SU-DHL-6 (cell line): ENCODE data around the gene ILDR2.

Experiments
- H2AFZ ChIP-seq: fragments of 200-600 bp; sonication (generic); 2 replicates; pipeline ENCODE4 v1.6.1; 2014; ENCODE audit warnings: low read depth, mild to moderate bottlenecking, moderate library complexity, mixed read lengths, antibody characterized with exemption, low read length; ENCODE audit not compliant: severe bottlenecking
- H3F3A ChIP-seq: fragments of 200-600 bp; shearing (Covaris generic); 2 replicates; pipeline ENCODE4 v1.6.0; 2016; ENCODE audit warnings: antibody characterized with exemption, mild to moderate bottlenecking; ENCODE audit not compliant: insufficient read depth
- H3K27ac ChIP-seq: fragments of 200-600 bp; sonication (generic); 2 replicates; pipeline ENCODE4 v1.5.1; 2016; ENCODE audit warnings: low read depth, mild to moderate bottlenecking, low read length, moderate library complexity, mixed read lengths
- H3K27me3 ChIP-seq: fragments of 200-600 bp; sonication (generic), shearing (Covaris generic); 2 replicates; pipeline ENCODE4 v1.6.0; 2014; ENCODE audit warnings: mild to moderate bottlenecking, low read length
- H3K36me3 ChIP-seq: fragments of 200-600 bp; sonication (generic); 2 replicates; pipeline ENCODE4 v1.6.1; 2014; ENCODE audit warnings: mild to moderate bottlenecking, low read length, mixed read lengths
- H3K4me2 ChIP-seq: fragments of 300-600, 200-600 bp; shearing (Covaris generic), sonication (generic); 2 replicates; pipeline ENCODE4 v1.6.0; 2014; ENCODE audit warnings: low read length, low read depth, mild to moderate bottlenecking; ENCODE audit not compliant: poor library complexity, severe bottlenecking
- H3K4me3 ChIP-seq: fragments of 200-600 bp; sonication (generic); 2 replicates; pipeline ENCODE4 v1.5.1; 2014; ENCODE audit warnings: antibody characterized with exemption, low read length, mild to moderate bottlenecking, mixed read lengths; ENCODE audit not compliant: insufficient read depth, poor library complexity, severe bottlenecking
- H3K79me2 ChIP-seq: fragments of 200-600 bp; sonication (generic); 2 replicates; pipeline ENCODE4 v1.6.1; 2014; ENCODE audit warnings: mild to moderate bottlenecking, low read length, moderate library complexity; ENCODE audit not compliant: insufficient read depth
- H3K9ac ChIP-seq: fragments of 200-600 bp; sonication (generic); 2 replicates; pipeline ENCODE4 v1.7.0; 2014; ENCODE audit warnings: mild to moderate bottlenecking, low read length
- H3K9me2 ChIP-seq: fragments of 200-600 bp; sonication (generic); replicated peaks from 2 replicates; pipeline ENCODE4 v1.6.1; 2014; ENCODE audit warnings: low read length; ENCODE audit not compliant: insufficient read depth
- H3K9me3 ChIP-seq: fragments of 200-600 bp; sonication (generic); 2 replicates; pipeline ENCODE4 v1.6.1; 2014; ENCODE audit warnings: low read length, mixed read lengths; ENCODE audit not compliant: insufficient read depth
- H4K20me1 ChIP-seq: fragments of 200-600 bp; sonication (generic); 2 replicates; pipeline ENCODE4 v1.6.1; 2014; ENCODE audit warnings: low read depth, mild to moderate bottlenecking, antibody characterized with exemption, low read length, moderate library complexity, mixed read lengths
- EZH2phosphoT487 ChIP-seq: fragments of 200-600 bp; sonication (generic), shearing (Covaris generic); conservative IDR thresholded peaks from 2 replicates; pipeline ENCODE4 v1.6.1; 2018; ENCODE audit warnings: mild to moderate bottlenecking, antibody characterized with exemption, low read length, moderate library complexity, mixed read lengths
- TF ChIP-seq, protein P1 (sequence below): fragments of 200-600 bp; sonication (generic); IDR thresholded peaks from one replicate; pipeline ENCODE4 v1.5.1; 2017; ENCODE audit warnings: antibody characterized with exemption, mild to moderate bottlenecking, low read length, moderate library complexity; ENCODE audit not compliant: insufficient read depth, poor library complexity, severe bottlenecking

The ILDR2 gene

DNA sequence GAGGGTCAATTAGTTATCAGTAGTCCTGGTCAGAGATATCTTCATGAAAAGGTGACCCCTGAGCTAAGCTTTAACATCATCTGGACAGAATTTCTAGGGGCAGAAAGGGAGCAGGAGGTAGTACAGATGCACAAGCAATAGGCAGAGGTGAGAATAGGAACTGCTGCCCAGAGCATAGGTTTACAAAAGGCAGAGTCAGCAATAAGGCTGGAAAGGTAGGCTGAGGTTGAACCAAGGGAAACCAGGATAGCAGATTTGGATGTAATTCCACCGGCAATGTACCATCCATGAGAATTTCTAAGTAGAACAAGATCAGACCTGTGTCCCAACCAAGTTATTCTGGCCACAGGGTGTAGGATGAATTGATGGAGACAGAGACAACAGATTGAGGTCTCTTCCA is 6.2 kb upstream of the ILDR2 start:
- no peaks in the 10 kb centered on the region for H3F3A ChIP-seq
- no peaks in the 10 kb centered on the region for H4K20me1 ChIP-seq
- H3K9ac ChIP-seq, result no peak overlapping the region

DNA sequence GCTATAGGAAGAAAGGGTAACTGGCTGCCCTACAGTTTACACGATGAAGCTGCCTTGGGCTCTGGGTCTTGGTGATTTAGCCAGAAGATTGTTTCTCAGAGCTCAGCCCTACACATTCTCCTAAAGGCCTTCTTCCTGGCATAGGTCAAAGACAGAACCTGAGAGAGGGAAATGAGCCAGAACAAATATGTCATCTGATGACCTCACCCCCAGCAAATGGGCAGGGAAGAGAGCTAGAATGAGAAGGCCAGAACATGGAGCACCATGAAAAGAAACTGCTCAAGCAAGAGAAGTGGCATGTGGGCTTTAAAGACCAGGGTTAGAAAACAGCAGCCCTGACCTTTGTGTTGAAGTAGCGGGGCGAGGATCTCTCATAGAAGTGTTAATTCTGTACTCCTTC is 5.5 kb upstream of the ILDR2 start:
- H3K9me2 ChIP-seq, result no peaks in the 10 kb centered on the region
- no peak overlapping the region for H3K9ac ChIP-seq
- H3K36me3 ChIP-seq, result no peaks in the 10 kb centered on the region
- no peak overlapping the region for H3K27ac ChIP-seq
- no peaks in the 10 kb centered on the region for H4K20me1 ChIP-seq
- no peak overlapping the region for H3K4me3 ChIP-seq
- no peaks in the 10 kb centered on the region for H3K27me3 ChIP-seq
- no peaks in the 10 kb centered on the region for H3K79me2 ChIP-seq
- no peak for TF ChIP-seq EZH2phosphoT487
- TF ChIP-seq, protein P1, sequence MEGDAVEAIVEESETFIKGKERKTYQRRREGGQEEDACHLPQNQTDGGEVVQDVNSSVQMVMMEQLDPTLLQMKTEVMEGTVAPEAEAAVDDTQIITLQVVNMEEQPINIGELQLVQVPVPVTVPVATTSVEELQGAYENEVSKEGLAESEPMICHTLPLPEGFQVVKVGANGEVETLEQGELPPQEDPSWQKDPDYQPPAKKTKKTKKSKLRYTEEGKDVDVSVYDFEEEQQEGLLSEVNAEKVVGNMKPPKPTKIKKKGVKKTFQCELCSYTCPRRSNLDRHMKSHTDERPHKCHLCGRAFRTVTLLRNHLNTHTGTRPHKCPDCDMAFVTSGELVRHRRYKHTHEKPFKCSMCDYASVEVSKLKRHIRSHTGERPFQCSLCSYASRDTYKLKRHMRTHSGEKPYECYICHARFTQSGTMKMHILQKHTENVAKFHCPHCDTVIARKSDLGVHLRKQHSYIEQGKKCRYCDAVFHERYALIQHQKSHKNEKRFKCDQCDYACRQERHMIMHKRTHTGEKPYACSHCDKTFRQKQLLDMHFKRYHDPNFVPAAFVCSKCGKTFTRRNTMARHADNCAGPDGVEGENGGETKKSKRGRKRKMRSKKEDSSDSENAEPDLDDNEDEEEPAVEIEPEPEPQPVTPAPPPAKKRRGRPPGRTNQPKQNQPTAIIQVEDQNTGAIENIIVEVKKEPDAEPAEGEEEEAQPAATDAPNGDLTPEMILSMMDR, result no peak
- peaks cover 6% of the 10 kb centered on the region for H3F3A ChIP-seq
- H2AFZ ChIP-seq, result no peak overlapping the region
- H3K9me3 ChIP-seq, result no peaks in the 10 kb centered on the region
- H3K4me2 ChIP-seq, result no peak overlapping the region

More for the DNA sequence above, 6.2 kb upstream of the ILDR2 start:
- no peaks in the 10 kb centered on the region for H3K79me2 ChIP-seq
- H3K27me3 ChIP-seq, result no peaks in the 10 kb centered on the region
- TF ChIP-seq, protein P1, result no peak
- no peak for TF ChIP-seq EZH2phosphoT487
- no peak overlapping the region for H3K4me3 ChIP-seq
- H3K9me3 ChIP-seq, result no peaks in the 10 kb centered on the region
- no peaks in the 10 kb centered on the region for H3K36me3 ChIP-seq
- H3K9me2 ChIP-seq, result no peaks in the 10 kb centered on the region
- no peak overlapping the region for H3K27ac ChIP-seq
- H2AFZ ChIP-seq, result no peak overlapping the region
- no peak overlapping the region for H3K4me2 ChIP-seq

DNA sequence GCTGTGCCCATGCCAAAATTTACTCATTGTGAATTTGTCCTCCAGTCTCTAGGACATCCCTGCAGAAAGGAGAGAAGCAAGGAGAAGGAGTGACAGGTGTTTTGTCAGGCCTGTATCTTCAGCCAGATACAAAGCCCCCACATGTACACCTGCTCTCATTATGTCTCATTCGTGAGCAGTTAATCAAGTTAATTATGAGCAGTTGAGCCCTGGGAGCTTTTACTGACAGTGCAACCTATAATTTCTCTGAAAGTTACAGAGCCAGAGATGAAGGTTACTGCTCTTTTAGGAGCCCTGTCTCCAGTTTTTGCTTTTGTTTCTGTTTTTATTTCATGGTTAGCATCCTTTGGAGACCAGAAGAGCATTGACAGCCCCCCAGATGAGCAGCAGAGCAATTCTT is 5.0 kb upstream of the ILDR2 start:
- Histone ChIP-seq H3K4me2 (no peak overlapping the region), H3K27ac (no peak overlapping the region), H3K9me3 (no peaks in the 10 kb centered on the region), H3F3A (peaks cover 7% of the 10 kb centered on the region), H3K4me3 (no peak overlapping the region), H3K27me3 (no peaks in the 10 kb centered on the region), H3K9me2 (no peaks in the 10 kb centered on the region), H3K79me2 (no peaks in the 10 kb centered on the region), H4K20me1 (no peaks in the 10 kb centered on the region), H3K36me3 (no peaks in the 10 kb centered on the region), H2AFZ (no peak overlapping the region), H3K9ac (no peak overlapping the region)
- TF ChIP-seq EZH2phosphoT487, result no peak
- TF ChIP-seq, protein P1, result no peak
